Neural cell (in vitro differentiated cells): ENCODE results near the gene UMPS. TPM values are rescaled to one million over a fixed set of nuclear protein-coding genes. Genes with fewer than 3 reads are reported as not detected.

Experiments
- H2AFZ ChIP-seq: fragments of 200-600, 300-800 bp; sonication (generic), shearing (Covaris generic); 2 replicates; pipeline ENCODE4 v1.6.0; 2014; ENCODE audit warnings: low read depth, mild to moderate bottlenecking, antibody characterized with exemption, low read length, moderate library complexity
- H3F3A ChIP-seq: fragments of 200-600 bp; shearing (Covaris generic); 2 replicates; pipeline ENCODE4 v1.6.1; 2016; ENCODE audit warnings: mild to moderate bottlenecking, moderate library complexity, mixed read lengths, antibody characterized with exemption, low read length; ENCODE audit not compliant: insufficient read depth, poor library complexity, severe bottlenecking
- H3K27ac ChIP-seq: fragments of 200-600, 300-800 bp; sonication (generic), shearing (Covaris generic); 2 replicates; pipeline ENCODE4 v1.5.1; 2014; ENCODE audit warnings: mild to moderate bottlenecking, low read length, moderate library complexity
- H3K27me3 ChIP-seq: fragments of 300-800, 200-600 bp; sonication (generic), shearing (Covaris generic); 2 replicates; pipeline ENCODE4 v1.6.0; 2014; ENCODE audit warnings: mild to moderate bottlenecking, low read depth, low read length, moderate library complexity; ENCODE audit not compliant: insufficient read depth
- H3K36me3 ChIP-seq: fragments of 300-800, 200-600 bp; sonication (generic), shearing (Covaris generic); 2 replicates; pipeline ENCODE4 v1.5.1; 2014; ENCODE audit warnings: mild to moderate bottlenecking, antibody characterized with exemption, low read length, moderate library complexity; ENCODE audit not compliant: insufficient read depth
- H3K4me2 ChIP-seq: fragments of 300-800, 200-600 bp; sonication (generic), shearing (Covaris generic); 2 replicates; pipeline ENCODE4 v1.6.0; 2014; ENCODE audit warnings: mild to moderate bottlenecking, low read length
- H3K4me3 ChIP-seq: fragments of 300-800, 200-600 bp; sonication (generic), shearing (Covaris generic); 2 replicates; pipeline ENCODE4 v1.5.1; 2014; ENCODE audit warnings: mild to moderate bottlenecking, low read length, moderate library complexity
- H3K79me2 ChIP-seq: fragments of 200-600 bp; shearing (Covaris generic); replicated peaks from 2 replicates; pipeline ENCODE4 v1.6.0; 2014; ENCODE audit warnings: mild to moderate bottlenecking, low read length, moderate library complexity; ENCODE audit not compliant: insufficient read depth
- H3K9ac ChIP-seq: fragments of 300-800, 200-600 bp; sonication (generic), shearing (Covaris generic); 2 replicates; pipeline ENCODE4 v1.6.1; 2016; ENCODE audit warnings: mild to moderate bottlenecking, low read length, mixed read lengths
- H3K9me2 ChIP-seq: fragments of 200-600 bp; shearing (Covaris generic); 2 replicates; pipeline ENCODE4 v1.6.1; 2016; ENCODE audit warnings: mild to moderate bottlenecking, low read length, mixed read lengths; ENCODE audit not compliant: insufficient read depth
- H3K9me3 ChIP-seq: fragments of 200-600, 300-800 bp; sonication (generic), shearing (Covaris generic); 2 replicates; pipeline ENCODE4 v1.6.1; 2016; ENCODE audit warnings: mild to moderate bottlenecking, mixed run types, low read length, moderate library complexity, mixed read lengths
- H4K20me1 ChIP-seq: fragments of 200-600 bp; shearing (Covaris generic); 2 replicates; pipeline ENCODE4 v1.6.1; 2016; ENCODE audit warnings: mild to moderate bottlenecking, mixed run types; ENCODE audit not compliant: insufficient read depth
- CTCF ChIP-seq: fragments of 450-650 bp; IDR thresholded peaks from 2 replicates; pipeline ENCODE4 v1.5.1; 2014; ENCODE audit warnings: antibody characterized with exemption, mild to moderate bottlenecking, moderate library complexity; ENCODE audit not compliant: poor library complexity, severe bottlenecking
- EP300 ChIP-seq: fragments of 450-650 bp; conservative IDR thresholded peaks from 2 replicates; pipeline ENCODE4 v1.6.1; 2014; ENCODE audit warnings: antibody characterized with exemption, mild to moderate bottlenecking, moderate library complexity; ENCODE audit not compliant: poor library complexity, severe bottlenecking
- EZH2 ChIP-seq: fragments of 200-600, 300-800 bp; shearing (Covaris generic), sonication (generic); IDR thresholded peaks from 2 replicates; pipeline ENCODE4 v1.6.1; 2014; ENCODE audit warnings: antibody characterized with exemption, low read length, borderline replicate concordance, mild to moderate bottlenecking; ENCODE audit not compliant: insufficient read depth, poor library complexity, severe bottlenecking
- MXI1 ChIP-seq: fragments of 450-650 bp; conservative IDR thresholded peaks from 2 replicates; pipeline ENCODE4 v1.6.1; 2014; ENCODE audit warnings: antibody characterized with exemption, mild to moderate bottlenecking; ENCODE audit not compliant: poor library complexity, severe bottlenecking
- POLR2AphosphoS5 ChIP-seq: IDR thresholded peaks from 2 replicates; pipeline ENCODE4 v1.6.1; 2012
- RAD21 ChIP-seq: fragments of 450-650 bp; conservative IDR thresholded peaks from 2 replicates; pipeline ENCODE4 v1.6.1; 2014; ENCODE audit warnings: antibody characterized with exemption, mild to moderate bottlenecking, moderate library complexity
- REST ChIP-seq: IDR thresholded peaks from 2 replicates; pipeline ENCODE4 v1.6.1; 2012; ENCODE audit warnings: borderline replicate concordance
- SMC3 ChIP-seq: fragments of 450-650 bp; conservative IDR thresholded peaks from 2 replicates; pipeline ENCODE4 v1.6.1; 2014; ENCODE audit warnings: antibody characterized with exemption, mild to moderate bottlenecking, moderate library complexity; ENCODE audit not compliant: poor library complexity
- TAF1 ChIP-seq: IDR thresholded peaks from 2 replicates; pipeline ENCODE4 v1.6.1; 2012; ENCODE audit warnings: low read depth
- polyA plus RNA-seq: library from polyadenylated mRNA; depleted of rRNA; stranded (reverse); fragments of >200 nt; gene quantifications from 2 replicates; pipeline ENCODE4 v1.2.3, GENCODE V29; 2014

The UMPS gene
- polyA plus RNA-seq, 1 donor from 2014 or later = 22.5 TPM

- Histone ChIP-seq H3K9me2 (no peaks in the 10 kb centered on the region), H2AFZ (no peak overlapping the region), H3K4me3 (no peak overlapping the region), H3K9ac (no peak overlapping the region), H3K36me3 (no peaks in the 10 kb centered on the region), H4K20me1 (no peaks in the 10 kb centered on the region), H3K9me3 (no peaks in the 10 kb centered on the region), H3K27ac (no peak overlapping the region), H3K79me2 (no peaks in the 10 kb centered on the region), H3K4me2 (no peak overlapping the region), H3F3A (no peaks in the 10 kb centered on the region), H3K27me3 (no peaks in the 10 kb centered on the region)
- no peak for TF ChIP-seq CTCF
- TF ChIP-seq RAD21 = no peak
- no peak for TF ChIP-seq TAF1
Observed at GRCh38 chr3:124686028-124686670, 44.1 kb upstream of the UMPS start.

GRCh38 chr3:124688581-124689454 lies 41.4 kb upstream of the UMPS start:
- no peak overlapping the region for H3K4me2 ChIP-seq
- TF ChIP-seq TAF1 (no peak), POLR2AphosphoS5 (no peak), EP300 (no peak), MXI1 (no peak), EZH2 (no peak), SMC3 (peak; percentile 58), REST (no peak), CTCF (peak; percentile 61), RAD21 (peak; percentile 43)
- no peaks in the 10 kb centered on the region for H4K20me1 ChIP-seq
- no peaks in the 10 kb centered on the region for H3K9me2 ChIP-seq
- H3K9ac ChIP-seq = no peak overlapping the region
- H3K27me3 ChIP-seq = no peaks in the 10 kb centered on the region
- H3K36me3 ChIP-seq = no peaks in the 10 kb centered on the region
- no peak overlapping the region for H2AFZ ChIP-seq
- no peak overlapping the region for H3K27ac ChIP-seq
- no peaks in the 10 kb centered on the region for H3K79me2 ChIP-seq
- no peaks in the 10 kb centered on the region for H3F3A ChIP-seq
- H3K9me3 ChIP-seq = no peaks in the 10 kb centered on the region
- H3K4me3 ChIP-seq = no peak overlapping the region
